ENCODE data around the gene PACRG.

GRCh38 chr6:162681447-162681846 is 46.3 kb upstream of the PACRG start:
- TF ChIP-seq, protein P1, sequence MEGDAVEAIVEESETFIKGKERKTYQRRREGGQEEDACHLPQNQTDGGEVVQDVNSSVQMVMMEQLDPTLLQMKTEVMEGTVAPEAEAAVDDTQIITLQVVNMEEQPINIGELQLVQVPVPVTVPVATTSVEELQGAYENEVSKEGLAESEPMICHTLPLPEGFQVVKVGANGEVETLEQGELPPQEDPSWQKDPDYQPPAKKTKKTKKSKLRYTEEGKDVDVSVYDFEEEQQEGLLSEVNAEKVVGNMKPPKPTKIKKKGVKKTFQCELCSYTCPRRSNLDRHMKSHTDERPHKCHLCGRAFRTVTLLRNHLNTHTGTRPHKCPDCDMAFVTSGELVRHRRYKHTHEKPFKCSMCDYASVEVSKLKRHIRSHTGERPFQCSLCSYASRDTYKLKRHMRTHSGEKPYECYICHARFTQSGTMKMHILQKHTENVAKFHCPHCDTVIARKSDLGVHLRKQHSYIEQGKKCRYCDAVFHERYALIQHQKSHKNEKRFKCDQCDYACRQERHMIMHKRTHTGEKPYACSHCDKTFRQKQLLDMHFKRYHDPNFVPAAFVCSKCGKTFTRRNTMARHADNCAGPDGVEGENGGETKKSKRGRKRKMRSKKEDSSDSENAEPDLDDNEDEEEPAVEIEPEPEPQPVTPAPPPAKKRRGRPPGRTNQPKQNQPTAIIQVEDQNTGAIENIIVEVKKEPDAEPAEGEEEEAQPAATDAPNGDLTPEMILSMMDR (IDR thresholded peaks at IDR 0.05; ENCODE audit: poor library complexity, severe bottlenecking) = no peak
- TF ChIP-seq TAF1 (IDR thresholded peaks at IDR 0.05; ENCODE audit: low read depth) (no peak), POLR2AphosphoS5 (IDR thresholded peaks at IDR 0.05) (no peak)

All from neural cell (in vitro differentiated cells).